HCT116 (cell line): ENCODE results near the gene MAP7. TPM values are rescaled to one million over a fixed set of nuclear protein-coding genes. Genes with fewer than 3 reads are reported as not detected.

Source experiments
- ATAC-seq: fragments of 200-7000 bp; cut with Tn5 transposase; 2 replicates; pipeline ENCODE4 v1.9.1; 2020; ENCODE audit warnings: mild to moderate bottlenecking, moderate library complexity
- BruUV-seq: library from RNA; stranded (reverse); fragments of 400-500 nt; replicated peaks from 2 replicates; lab custom pipeline; 2021; lab: Mats Ljungman, UMichigan
- CTCF ChIA-PET: fragments of 300-600 bp; sonication (Branson Sonifier 250); formaldehyde crosslinking; loops from one replicate; lab custom pipeline; 2021; ENCODE audit warnings: antibody characterized with exemption; lab: Charles Lee
- POLR2A ChIA-PET: fragments of 300-600, 350-600 bp; sonication (Branson Sonifier 250); formaldehyde crosslinking; loops from one replicate; lab custom pipeline; 2021; ENCODE audit warnings: antibody characterized with exemption; lab: Charles Lee
- RAD21 ChIA-PET, 2 experiments: fragments of 300-600 bp; sonication (Branson Sonifier 250); formaldehyde crosslinking; loops; one replicate each; lab custom pipeline; 2023; ENCODE audit warnings: low total read pairs in 2 of 2; ENCODE audit not compliant: uncharacterized antibody in 2 of 2, unreplicated experiment in 2 of 2, low non-redundant PET in 1 of 2; lab: Charles Lee
- DNase-seq: peaks from one replicate; pipeline ENCODE4 v3.0.0-alpha.2; 2010; ENCODE audit warnings: low read depth, low spot score
- H2AFZ ChIP-seq: fragments of 200-600 bp; shearing (Covaris generic), sonication (generic); 2 replicates; pipeline ENCODE4 v1.6.1; 2017; ENCODE audit warnings: low read depth, mixed run types, mixed read lengths, antibody characterized with exemption, low read length; ENCODE audit not compliant: poor library complexity, severe bottlenecking
- H3K27ac ChIP-seq: 2 replicates; pipeline ENCODE4 v1.5.1; 2012; ENCODE audit warnings: low read depth, low read length
- H3K27me3 ChIP-seq: fragments of 200-600 bp; sonication (generic); 2 replicates; pipeline ENCODE4 v1.6.1; 2016; ENCODE audit warnings: mixed run types, low read length, mixed read lengths; ENCODE audit not compliant: insufficient read depth
- H3K36me3 ChIP-seq, 2 experiments: fragments of 200-500 bp in 1 of 2; fragments of 200-600 bp in 1 of 2; sonication (Bioruptor generic) in 1 of 2; sonication (generic) in 1 of 2; 2 replicates each; pipeline versions ENCODE4 v1.5.1 to v1.6.1; 2014 to 2016; ENCODE audit warnings: low read length in 2 of 2, inconsistent platforms in 1 of 2, mixed read lengths in 1 of 2, mixed run types in 1 of 2; ENCODE audit not compliant: insufficient read depth in 2 of 2, control insufficient read depth in 1 of 2
- H3K4me1 ChIP-seq, 2 experiments: fragments of 200-600 bp in 1 of 2; sonication (generic) in 1 of 2; 2 replicates each; pipeline versions ENCODE4 v1.5.1 to v1.6.1; 2012 to 2017; ENCODE audit warnings: low read length in 2 of 2, inconsistent platforms in 1 of 2, mild to moderate bottlenecking in 1 of 2, mixed read lengths in 1 of 2, mixed run types in 1 of 2, moderate library complexity in 1 of 2; ENCODE audit not compliant: insufficient read depth in 2 of 2, control insufficient read depth in 1 of 2
- H3K4me2 ChIP-seq: fragments of 200-600 bp; sonication (generic); 2 replicates; pipeline ENCODE4 v1.6.1; 2017; ENCODE audit warnings: mixed run types, low read length, mixed read lengths
- H3K4me3 ChIP-seq, 2 experiments: fragments of 200-600 bp in 1 of 2; sonication (generic) in 1 of 2; replicated peaks in 1 of 2; 2 replicates each; pipeline ENCODE4 v1.5.1; 2011 to 2016; ENCODE audit warnings: low read length in 2 of 2, control low read depth in 1 of 2, low read depth in 1 of 2, mild to moderate bottlenecking in 1 of 2, mixed read lengths in 1 of 2, mixed run types in 1 of 2
- H3K79me2 ChIP-seq: fragments of 200-600 bp; sonication (generic); 2 replicates; pipeline ENCODE4 v1.6.1; 2017; ENCODE audit warnings: mild to moderate bottlenecking, mixed run types, low read length, moderate library complexity, mixed read lengths; ENCODE audit not compliant: insufficient read depth
- H3K9ac ChIP-seq: fragments of 200-600 bp; sonication (generic); 2 replicates; pipeline ENCODE4 v1.6.1; 2016; ENCODE audit warnings: low read length, mixed read lengths
- H3K9me2 ChIP-seq: fragments of 200-600 bp; sonication (generic), shearing (Covaris generic); 2 replicates; pipeline ENCODE4 v1.6.1; 2017; ENCODE audit warnings: mixed run types, mild to moderate bottlenecking, moderate library complexity; ENCODE audit not compliant: insufficient read depth
- H3K9me3 ChIP-seq, 2 experiments: fragments of 200-500 bp in 1 of 2; fragments of 200-600 bp in 1 of 2; sonication (Bioruptor generic) in 1 of 2; sonication (generic) in 1 of 2; 2 replicates each; pipeline ENCODE4 v1.6.1; 2014 to 2017; ENCODE audit warnings: low read length in 2 of 2, mixed read lengths in 2 of 2, inconsistent platforms in 1 of 2, low read depth in 1 of 2, mild to moderate bottlenecking in 1 of 2, mixed run types in 1 of 2, moderate library complexity in 1 of 2; ENCODE audit not compliant: control insufficient read depth in 1 of 2, insufficient read depth in 1 of 2
- H4K20me1 ChIP-seq: fragments of 200-600 bp; sonication (generic), shearing (Covaris generic); 2 replicates; pipeline ENCODE4 v1.6.1; 2017; ENCODE audit warnings: mixed run types, mild to moderate bottlenecking, moderate library complexity; ENCODE audit not compliant: insufficient read depth
- CBX3 ChIP-seq: IDR thresholded peaks from 2 replicates; pipeline ENCODE4 v1.6.1; 2012; ENCODE audit warnings: low read depth
- EGR1 ChIP-seq: IDR thresholded peaks from 2 replicates; pipeline ENCODE4 v1.6.1; 2012; ENCODE audit warnings: low read depth
- EZH2phosphoT487 ChIP-seq: fragments of 200-600 bp; IDR thresholded peaks from 2 replicates; pipeline ENCODE4 v1.6.1; 2018; ENCODE audit warnings: antibody characterized with exemption, borderline replicate concordance
- POLR2A ChIP-seq: IDR thresholded peaks from 2 replicates; pipeline ENCODE4 v1.7.0; 2011; ENCODE audit warnings: borderline replicate concordance; ENCODE audit not compliant: insufficient read depth, insufficient read length; ENCODE audit errors: extremely low read depth
- POLR2AphosphoS5 ChIP-seq: IDR thresholded peaks from 2 replicates; pipeline ENCODE4 v1.6.1; 2011; ENCODE audit warnings: mild to moderate bottlenecking, low read depth, low read length, moderate library complexity
- RAD21 ChIP-seq: IDR thresholded peaks from 2 replicates; pipeline ENCODE4 v1.6.1; 2012; ENCODE audit warnings: low read depth, mild to moderate bottlenecking
- SP1 ChIP-seq: IDR thresholded peaks from 2 replicates; pipeline ENCODE4 v1.6.1; 2012; ENCODE audit warnings: low read depth
- SRF ChIP-seq: IDR thresholded peaks from 2 replicates; pipeline ENCODE4 v1.6.1; 2012; ENCODE audit warnings: low read depth
- TCF7L2 ChIP-seq: IDR thresholded peaks from 2 replicates; pipeline ENCODE4 v1.7.0; 2011; ENCODE audit warnings: borderline replicate concordance, inconsistent platforms; ENCODE audit not compliant: insufficient read depth, insufficient read length; ENCODE audit errors: extremely low read depth
- YY1 ChIP-seq: IDR thresholded peaks from 2 replicates; pipeline ENCODE4 v1.6.1; 2011; ENCODE audit warnings: low read length, low read depth, moderate library complexity, mild to moderate bottlenecking; ENCODE audit not compliant: insufficient replicate concordance; ENCODE audit errors: extremely low read depth
- intact Hi-C: fragments of 100-400 bp; cut with micrococcal nuclease; formaldehyde crosslinking; loops from 2 replicates; pipeline ENCODE4 v1.10.0; 2022
- total RNA-seq: library from RNA; stranded (reverse); gene quantifications from one replicate; pipeline ENCODE4 v1.2.1, GENCODE V29; 2021; ENCODE audit not compliant: unreplicated experiment
- TF ChIP-seq, protein P1 (sequence below): IDR thresholded peaks from 2 replicates; pipeline ENCODE4 v1.6.1; 2012; ENCODE audit warnings: low read depth
- TF ChIP-seq, protein P2 (sequence below): IDR thresholded peaks from 2 replicates; pipeline ENCODE4 v1.6.1; 2012

MAP7 gene
- total RNA-seq, 1 experiment from 2014 or later: 35.5 TPM

DNA sequence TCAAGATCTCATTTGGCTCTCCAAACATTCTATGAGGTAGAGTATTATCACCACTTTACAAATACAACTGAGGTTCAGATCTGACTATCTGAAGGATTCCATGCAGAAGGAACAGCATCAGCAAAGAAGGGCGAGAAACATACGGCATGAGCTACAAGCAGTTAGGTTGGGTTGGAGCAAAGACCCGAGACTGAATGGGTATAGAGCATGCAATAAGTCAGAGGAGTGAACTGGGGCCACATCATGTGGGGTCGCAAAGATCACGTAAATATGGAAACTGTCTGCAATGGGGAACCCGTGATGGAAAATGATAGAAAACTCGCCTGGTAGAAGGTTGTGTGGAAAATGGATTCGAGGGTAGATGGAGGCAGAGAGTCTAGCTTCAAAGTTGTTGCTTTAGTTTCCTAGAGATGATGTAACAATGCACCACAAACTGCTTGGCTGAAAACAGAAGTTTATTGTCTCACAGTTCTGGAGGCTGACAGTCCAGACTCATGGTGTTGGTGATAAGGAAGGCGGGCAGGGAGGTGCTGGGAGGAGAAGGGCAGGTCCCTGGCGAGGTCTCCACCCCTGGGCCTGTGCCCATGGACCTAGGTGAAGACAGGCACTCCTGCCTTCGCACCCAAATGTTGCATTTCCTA, 216.3 kb downstream of the MAP7 start (continued):
- TF ChIP-seq, protein P1, sequence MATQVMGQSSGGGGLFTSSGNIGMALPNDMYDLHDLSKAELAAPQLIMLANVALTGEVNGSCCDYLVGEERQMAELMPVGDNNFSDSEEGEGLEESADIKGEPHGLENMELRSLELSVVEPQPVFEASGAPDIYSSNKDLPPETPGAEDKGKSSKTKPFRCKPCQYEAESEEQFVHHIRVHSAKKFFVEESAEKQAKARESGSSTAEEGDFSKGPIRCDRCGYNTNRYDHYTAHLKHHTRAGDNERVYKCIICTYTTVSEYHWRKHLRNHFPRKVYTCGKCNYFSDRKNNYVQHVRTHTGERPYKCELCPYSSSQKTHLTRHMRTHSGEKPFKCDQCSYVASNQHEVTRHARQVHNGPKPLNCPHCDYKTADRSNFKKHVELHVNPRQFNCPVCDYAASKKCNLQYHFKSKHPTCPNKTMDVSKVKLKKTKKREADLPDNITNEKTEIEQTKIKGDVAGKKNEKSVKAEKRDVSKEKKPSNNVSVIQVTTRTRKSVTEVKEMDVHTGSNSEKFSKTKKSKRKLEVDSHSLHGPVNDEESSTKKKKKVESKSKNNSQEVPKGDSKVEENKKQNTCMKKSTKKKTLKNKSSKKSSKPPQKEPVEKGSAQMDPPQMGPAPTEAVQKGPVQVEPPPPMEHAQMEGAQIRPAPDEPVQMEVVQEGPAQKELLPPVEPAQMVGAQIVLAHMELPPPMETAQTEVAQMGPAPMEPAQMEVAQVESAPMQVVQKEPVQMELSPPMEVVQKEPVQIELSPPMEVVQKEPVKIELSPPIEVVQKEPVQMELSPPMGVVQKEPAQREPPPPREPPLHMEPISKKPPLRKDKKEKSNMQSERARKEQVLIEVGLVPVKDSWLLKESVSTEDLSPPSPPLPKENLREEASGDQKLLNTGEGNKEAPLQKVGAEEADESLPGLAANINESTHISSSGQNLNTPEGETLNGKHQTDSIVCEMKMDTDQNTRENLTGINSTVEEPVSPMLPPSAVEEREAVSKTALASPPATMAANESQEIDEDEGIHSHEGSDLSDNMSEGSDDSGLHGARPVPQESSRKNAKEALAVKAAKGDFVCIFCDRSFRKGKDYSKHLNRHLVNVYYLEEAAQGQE: no peak
- no peak for TF ChIP-seq TCF7L2
- TF ChIP-seq YY1: no peak
- TF ChIP-seq, protein P2, sequence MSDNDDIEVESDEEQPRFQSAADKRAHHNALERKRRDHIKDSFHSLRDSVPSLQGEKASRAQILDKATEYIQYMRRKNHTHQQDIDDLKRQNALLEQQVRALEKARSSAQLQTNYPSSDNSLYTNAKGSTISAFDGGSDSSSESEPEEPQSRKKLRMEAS: no peak
- no peak for TF ChIP-seq SRF
- TF ChIP-seq EGR1: no peak
- TF ChIP-seq POLR2AphosphoS5: no peak

DNA sequence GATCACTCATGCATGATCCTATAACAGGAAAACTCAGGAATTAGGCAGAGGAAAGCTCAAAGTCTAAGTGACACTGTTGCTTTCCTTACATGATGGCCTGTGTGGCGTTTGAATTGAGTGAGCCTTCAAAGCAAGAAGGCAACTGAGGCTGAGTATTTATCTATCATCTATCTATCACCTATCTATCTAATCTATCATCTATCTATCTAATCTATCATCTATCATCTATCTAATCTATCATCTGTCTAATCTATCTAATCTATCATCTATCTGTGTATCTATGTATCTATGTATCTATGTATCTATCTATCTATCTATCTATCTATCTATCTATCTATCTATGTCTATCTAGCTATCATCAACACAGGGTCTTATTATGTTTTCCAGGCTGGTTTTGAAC, 218.8 kb downstream of the MAP7 start:
- no peaks in the 10 kb centered on the region for H3K4me1 ChIP-seq
- DNase-seq: no peak
- no peaks in the 10 kb centered on the region for H3K36me3 ChIP-seq
- no peaks in the 10 kb centered on the region for H3K9me2 ChIP-seq
- no peaks in the 10 kb centered on the region for H3K9me3 ChIP-seq
- no peak overlapping the region for H3K27ac ChIP-seq
- H2AFZ ChIP-seq: no peak overlapping the region
- no peaks in the 10 kb centered on the region for H3K27me3 ChIP-seq
- intact Hi-C loops: no loop called here
- H4K20me1 ChIP-seq: no peaks in the 10 kb centered on the region
- CTCF ChIA-PET: no interaction called here
- H3K4me2 ChIP-seq: no peak overlapping the region
- BruUV-seq: no TSS peak
- POLR2A ChIA-PET: no interaction called here
- no peak for ATAC-seq
- H3K9ac ChIP-seq: no peak overlapping the region
- H3K79me2 ChIP-seq: no peaks in the 10 kb centered on the region
- RAD21 ChIA-PET: interaction anchor here in 1 of 2 experiments (0.6 kb wide), 1 partner anchor 9 kb away, joined by 3 read pairs; no protein-coding TSS in a partner anchor
- no peak overlapping the region for H3K4me3 ChIP-seq
- no peak for TF ChIP-seq TCF7L2
- no peak for TF ChIP-seq YY1
- no peak for TF ChIP-seq EZH2phosphoT487
- no peak for TF ChIP-seq SP1
- TF ChIP-seq RAD21: no peak
- TF ChIP-seq CBX3: no peak
- TF ChIP-seq POLR2A: no peak
